Right atrium auricular region (tissue), 2 donors: ENCODE results near the gene LCE2A. TPM values are rescaled to one million over a fixed set of nuclear protein-coding genes. Genes with fewer than 3 reads are reported as not detected.

ENCODE experiments used
- DNase-seq: peaks from one replicate; pipeline ENCODE4 v3.0.0-alpha.2; 2019; ENCODE audit warnings: low spot score
- H3K27ac ChIP-seq, 2 donors: fragments of 200-600 bp; sonication (generic); 1 replicate in 1 of 2; 2 replicates in 1 of 2; pipeline ENCODE4 v1.5.1; 2016 to 2019
- H3K27me3 ChIP-seq, 2 donors: fragments of 200-600 bp; sonication (generic); one replicate each; pipeline versions ENCODE4 v1.5.1 to v1.6.0; 2017 to 2019
- H3K36me3 ChIP-seq: fragments of 200-600 bp; sonication (generic); one replicate; pipeline ENCODE4 v1.5.1; 2016
- H3K4me1 ChIP-seq, 2 donors: fragments of 200-600 bp; sonication (generic); one replicate each; pipeline versions ENCODE4 v1.5.1 to v1.6.0; 2017 to 2019
- H3K4me3 ChIP-seq, 2 donors: fragments of 200-600 bp; sonication (generic); 1 replicate in 1 of 2; 2 replicates in 1 of 2; pipeline ENCODE4 v1.5.1; 2017 to 2019; ENCODE audit warnings: mild to moderate bottlenecking in 1 of 2, moderate library complexity in 1 of 2
- H3K9me3 ChIP-seq, 2 donors: fragments of 200-600 bp; sonication (generic); one replicate each; pipeline ENCODE4 v1.5.1; 2019
- total RNA-seq, 2 donors: library from RNA; depleted of rRNA; stranded (reverse); fragments of >200 nt; gene quantifications; one replicate each; pipeline ENCODE4 v1.1.0, GENCODE V29; 2016
- TF ChIP-seq, protein P1 (sequence below), 2 donors: fragments of 200-600 bp; sonication (generic); IDR thresholded peaks; one replicate each; pipeline ENCODE4 v1.5.1; 2019; ENCODE audit warnings: antibody characterized with exemption in 2 of 2

LCE2A gene, protein sequence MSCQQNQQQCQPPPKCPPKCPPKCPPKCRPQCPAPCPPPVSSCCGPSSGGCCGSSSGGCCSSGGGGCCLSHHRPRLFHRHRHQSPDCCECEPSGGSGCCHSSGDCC
- total RNA-seq: not detected

DNA sequence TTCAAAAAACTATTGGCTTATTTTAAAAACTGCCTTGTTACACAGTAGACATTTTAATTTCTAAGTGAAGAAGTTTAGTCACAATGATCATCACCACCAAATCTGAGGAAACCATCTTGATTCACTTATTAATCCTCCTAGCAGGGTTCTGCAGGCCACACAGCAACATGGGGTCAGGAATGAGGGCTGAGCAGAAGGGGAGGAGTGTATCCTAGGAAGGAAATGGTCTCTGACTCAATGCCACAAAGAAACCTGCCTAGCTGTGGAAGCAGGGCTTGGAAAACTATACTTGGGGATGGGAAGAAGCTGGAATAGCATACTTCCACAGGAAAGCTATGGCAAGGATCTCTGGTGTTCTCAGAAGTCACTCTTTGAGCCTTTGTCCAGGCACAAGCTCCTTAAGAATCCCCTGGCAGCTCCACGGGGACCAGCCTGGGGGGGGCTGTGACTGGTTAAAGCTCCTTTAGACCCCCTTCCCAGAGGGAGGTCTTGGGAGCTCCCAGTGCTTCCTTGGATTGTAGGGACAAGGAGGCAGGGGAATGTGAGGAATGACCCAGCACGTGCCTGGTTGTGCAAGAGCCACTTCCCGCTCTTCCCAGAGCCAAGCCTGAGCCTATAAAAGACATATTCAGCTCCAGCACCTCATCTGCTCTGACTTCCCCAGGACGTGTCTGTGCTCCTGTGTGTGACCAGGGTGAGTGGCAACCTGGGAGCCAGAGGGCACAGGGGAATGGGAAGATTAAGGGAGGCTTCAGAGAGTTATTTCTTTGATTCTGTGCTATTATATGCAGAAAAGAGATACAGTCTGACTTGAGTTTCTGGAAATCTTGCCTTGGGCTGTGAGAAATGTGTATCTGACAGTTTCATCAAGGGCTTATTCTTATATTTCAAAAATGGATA, at the start of gene LCE2A:
TSS of gene LCE2A (plus strand) at position 645 of the 900 bp plus-strand sequence. CDS start 557 bp downstream, outside the sequence.
- no peaks in the 10 kb centered on the region for H3K36me3 ChIP-seq
- no peak within 1 kb of the TSS for H3K4me3 ChIP-seq
- TF ChIP-seq, protein P1, sequence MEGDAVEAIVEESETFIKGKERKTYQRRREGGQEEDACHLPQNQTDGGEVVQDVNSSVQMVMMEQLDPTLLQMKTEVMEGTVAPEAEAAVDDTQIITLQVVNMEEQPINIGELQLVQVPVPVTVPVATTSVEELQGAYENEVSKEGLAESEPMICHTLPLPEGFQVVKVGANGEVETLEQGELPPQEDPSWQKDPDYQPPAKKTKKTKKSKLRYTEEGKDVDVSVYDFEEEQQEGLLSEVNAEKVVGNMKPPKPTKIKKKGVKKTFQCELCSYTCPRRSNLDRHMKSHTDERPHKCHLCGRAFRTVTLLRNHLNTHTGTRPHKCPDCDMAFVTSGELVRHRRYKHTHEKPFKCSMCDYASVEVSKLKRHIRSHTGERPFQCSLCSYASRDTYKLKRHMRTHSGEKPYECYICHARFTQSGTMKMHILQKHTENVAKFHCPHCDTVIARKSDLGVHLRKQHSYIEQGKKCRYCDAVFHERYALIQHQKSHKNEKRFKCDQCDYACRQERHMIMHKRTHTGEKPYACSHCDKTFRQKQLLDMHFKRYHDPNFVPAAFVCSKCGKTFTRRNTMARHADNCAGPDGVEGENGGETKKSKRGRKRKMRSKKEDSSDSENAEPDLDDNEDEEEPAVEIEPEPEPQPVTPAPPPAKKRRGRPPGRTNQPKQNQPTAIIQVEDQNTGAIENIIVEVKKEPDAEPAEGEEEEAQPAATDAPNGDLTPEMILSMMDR (IDR thresholded peaks at IDR 0.05): no peak
- DNase-seq: no peak
- H3K27me3 ChIP-seq: no peaks in the 10 kb centered on the region
- no peaks in the 10 kb centered on the region for H3K4me1 ChIP-seq
- no peaks in the 10 kb centered on the region for H3K9me3 ChIP-seq
- no peak within 1 kb of the TSS for H3K27ac ChIP-seq

- Histone ChIP-seq H3K4me1 (no peaks in the 10 kb centered on the region), H3K4me3 (no peak overlapping the region), H3K27ac (no peak overlapping the region), H3K9me3 (no peaks in the 10 kb centered on the region), H3K36me3 (no peaks in the 10 kb centered on the region), H3K27me3 (no peaks in the 10 kb centered on the region)
- TF ChIP-seq, protein P1 (IDR thresholded peaks at IDR 0.05): peak in 1 of 2 donors; percentile 58
- DNase-seq: no peak
Observed at GRCh38 chr1:152654110-152654509, 44.0 kb upstream of the LCE2A start.

- DNase-seq: no peak
- Histone ChIP-seq H3K27me3 (no peaks in the 10 kb centered on the region), H3K4me3 (no peak overlapping the region), H3K27ac (no peak overlapping the region), H3K4me1 (no peaks in the 10 kb centered on the region), H3K9me3 (no peaks in the 10 kb centered on the region), H3K36me3 (no peaks in the 10 kb centered on the region)
- TF ChIP-seq, protein P1 (IDR thresholded peaks at IDR 0.05): no peak
Observed at GRCh38 chr1:152656459-152656858, 41.7 kb upstream of the LCE2A start.

DNA sequence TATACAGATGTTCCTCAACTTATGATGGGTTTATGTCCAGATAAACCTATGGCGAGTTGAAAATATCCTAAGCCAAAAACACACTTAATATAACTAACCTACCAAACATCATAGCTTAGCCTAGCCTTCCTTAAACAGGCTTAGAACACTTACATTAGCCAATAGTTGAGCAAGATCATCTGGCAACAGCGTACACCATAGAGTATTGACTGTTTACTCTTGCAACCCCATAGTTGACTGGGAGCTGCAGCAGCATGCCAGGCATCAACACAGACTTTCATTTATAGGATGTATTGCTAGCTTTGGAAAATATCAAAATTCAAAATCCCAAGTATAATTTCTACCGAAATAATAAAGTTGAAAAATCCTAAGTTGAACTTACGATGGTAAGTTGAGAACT, 40.5 kb upstream of the LCE2A start:
- Histone ChIP-seq H3K27ac (no peak overlapping the region), H3K9me3 (no peaks in the 10 kb centered on the region), H3K4me1 (no peaks in the 10 kb centered on the region), H3K36me3 (no peaks in the 10 kb centered on the region), H3K4me3 (no peak overlapping the region), H3K27me3 (no peaks in the 10 kb centered on the region)
- DNase-seq: no peak
- TF ChIP-seq, protein P1 (IDR thresholded peaks at IDR 0.05): no peak

- no peak for DNase-seq
- Histone ChIP-seq H3K36me3 (no peaks in the 10 kb centered on the region), H3K27me3 (no peaks in the 10 kb centered on the region), H3K9me3 (no peaks in the 10 kb centered on the region), H3K4me3 (no peak overlapping the region), H3K27ac (no peak overlapping the region), H3K4me1 (no peaks in the 10 kb centered on the region)
- TF ChIP-seq, protein P1 (IDR thresholded peaks at IDR 0.05): no peak
Observed at GRCh38 chr1:152658649-152659048, 39.5 kb upstream of the LCE2A start.
